ENCODE data around the gene SPTBN5.

The SPTBN5 gene

GRCh38 chr15:41903782-41904181 is 9.9 kb upstream of the SPTBN5 start:
- no peak for DNase-seq

- DNase-seq, result no peak
These were observed 7.6 kb upstream of the SPTBN5 start for GRCh38 chr15:41901431-41901830.

- no peak for DNase-seq
These were observed 6.9 kb upstream of the SPTBN5 start for GRCh38 chr15:41900526-41901380.

GRCh38 chr15:41899854-41900442 is 6.1 kb upstream of the SPTBN5 start:
- DNase-seq, result no peak

GRCh38 chr15:41897363-41897799 is 3.5 kb upstream of the SPTBN5 start:
- DNase-seq, result peak; percentile 57

GRCh38 chr15:41896566-41896965 is 2.7 kb upstream of the SPTBN5 start:
- no peak for DNase-seq

GRCh38 chr15:41895957-41896356 is 2.1 kb upstream of the SPTBN5 start:
- DNase-seq, result no peak

GRCh38 chr15:41895491-41895890 is 1.6 kb upstream of the SPTBN5 start:
- no peak for DNase-seq

GRCh38 chr15:41894791-41895463 is 1.1 kb upstream of the SPTBN5 start:
- DNase-seq, result no peak

GRCh38 chr15:41894251-41894790 is 468 bp upstream of the SPTBN5 start:
- DNase-seq, result no peak

GRCh38 chr15:41892621-41893421 is 1.0 kb downstream of the SPTBN5 start:
- no peak for DNase-seq

- DNase-seq, result peak; percentile 59
These were observed 1.9 kb downstream of the SPTBN5 start for GRCh38 chr15:41891946-41892345.

- no peak for DNase-seq
These were observed 2.6 kb downstream of the SPTBN5 start for GRCh38 chr15:41891226-41891625.

GRCh38 chr15:41890050-41890690 is 3.7 kb downstream of the SPTBN5 start:
- no peak for DNase-seq

- no peak for DNase-seq
These were observed 5.1 kb downstream of the SPTBN5 start for GRCh38 chr15:41888662-41889253.

- no peak for DNase-seq
These were observed 6.0 kb downstream of the SPTBN5 start for GRCh38 chr15:41887893-41888292.

- no peak for DNase-seq
These were observed 6.7 kb downstream of the SPTBN5 start for GRCh38 chr15:41887161-41887560.

- DNase-seq, result no peak
These were observed 7.1 kb downstream of the SPTBN5 start for GRCh38 chr15:41886741-41887140.

- no peak for DNase-seq
These were observed 8.0 kb downstream of the SPTBN5 start for GRCh38 chr15:41885841-41886240.

- DNase-seq, result no peak
These were observed 8.5 kb downstream of the SPTBN5 start for GRCh38 chr15:41885321-41885720.

GRCh38 chr15:41884458-41884857 is 9.4 kb downstream of the SPTBN5 start:
- DNase-seq, result no peak

- DNase-seq, result no peak
These were observed 10.4 kb downstream of the SPTBN5 start for GRCh38 chr15:41883484-41883825.
